SK-N-SH treated with all-trans-retinoic acid at 6 μM for 48 hours (cell line): ENCODE data around the gene LYPD6B.

ENCODE experiments used
- ATAC-seq: fragments of 200-7000 bp; cut with Tn5 transposase; 3 replicates; pipeline ENCODE4 v1.9.1; 2020; ENCODE audit warnings: mild to moderate bottlenecking, moderate library complexity
- ARNTL ChIP-seq: fragments of 450-650 bp; formaldehyde crosslinking; IDR thresholded peaks from 2 replicates; pipeline ENCODE4 v1.5.0; 2020; ENCODE audit warnings: low read depth, mild to moderate bottlenecking, moderate library complexity, borderline replicate concordance
- CSDC2 ChIP-seq: fragments of 250-450 bp; sonication (Bioruptor Pico); IDR thresholded peaks from 2 replicates; pipeline ENCODE4 v1.5.0; 2020; ENCODE audit warnings: mild to moderate bottlenecking, moderate library complexity
- GLIS3 ChIP-seq: fragments of 250-450 bp; sonication (Bioruptor Pico); IDR thresholded peaks from 2 replicates; pipeline ENCODE4 v1.5.0; 2020; ENCODE audit warnings: mild to moderate bottlenecking, moderate library complexity
- ISL1 ChIP-seq: fragments of 250-450 bp; sonication (Bioruptor Pico); IDR thresholded peaks from 2 replicates; pipeline ENCODE4 v2.1.2; 2022; ENCODE audit warnings: mild to moderate bottlenecking, moderate library complexity
- OSR1 ChIP-seq: fragments of 250-450 bp; sonication (Bioruptor Pico); IDR thresholded peaks from 2 replicates; pipeline ENCODE4 v1.8.0; 2022; ENCODE audit warnings: moderate library complexity, mild to moderate bottlenecking, inconsistent platforms
- PPARA ChIP-seq: fragments of 250-450 bp; sonication (Bioruptor Pico); IDR thresholded peaks from 2 replicates; pipeline ENCODE4 v1.5.0; 2020; ENCODE audit warnings: mild to moderate bottlenecking, borderline replicate concordance
- RARB ChIP-seq: fragments of 250-450 bp; sonication (Bioruptor Pico); IDR thresholded peaks from 2 replicates; pipeline ENCODE4 v1.8.0; 2021; ENCODE audit warnings: mild to moderate bottlenecking, moderate library complexity
- SNAI2 ChIP-seq: fragments of 250-450 bp; sonication (Bioruptor Pico); IDR thresholded peaks from 2 replicates; pipeline ENCODE4 v1.5.0; 2020; ENCODE audit warnings: mild to moderate bottlenecking, moderate library complexity
- TCF4 ChIP-seq: fragments of 250-450 bp; sonication (Bioruptor Pico); IDR thresholded peaks from 2 replicates; pipeline ENCODE4 v1.8.0; 2021; ENCODE audit warnings: mild to moderate bottlenecking, moderate library complexity, borderline replicate concordance
- TOX ChIP-seq: fragments of 250-450 bp; sonication (Bioruptor Pico); IDR thresholded peaks from 2 replicates; pipeline ENCODE4 v1.8.0; 2021; ENCODE audit warnings: mild to moderate bottlenecking, moderate library complexity, borderline replicate concordance
- ZC3H10 ChIP-seq: fragments of 250-450 bp; sonication (Bioruptor Pico); IDR thresholded peaks from 2 replicates; pipeline ENCODE4 v1.5.1; 2021; ENCODE audit warnings: mild to moderate bottlenecking, moderate library complexity
- ZFP3 ChIP-seq: fragments of 250-450 bp; sonication (Bioruptor Pico); IDR thresholded peaks from 2 replicates; pipeline ENCODE4 v1.5.0; 2020; ENCODE audit warnings: mild to moderate bottlenecking, moderate library complexity
- ZFP30 ChIP-seq: fragments of 450-650 bp; formaldehyde crosslinking; IDR thresholded peaks from 2 replicates; pipeline ENCODE4 v1.5.0; 2022; ENCODE audit warnings: mild to moderate bottlenecking, moderate library complexity
- ZNF70 ChIP-seq: fragments of 450-650 bp; formaldehyde crosslinking; IDR thresholded peaks from 2 replicates; pipeline ENCODE4 v1.5.0; 2020; ENCODE audit warnings: mild to moderate bottlenecking, moderate library complexity
- ZNF8 ChIP-seq: fragments of 450-650 bp; formaldehyde crosslinking; IDR thresholded peaks from 2 replicates; pipeline ENCODE4 v1.5.0; 2020; ENCODE audit warnings: mild to moderate bottlenecking, moderate library complexity
- TF ChIP-seq, protein P1 (sequence below): fragments of 250-450 bp; sonication (Bioruptor Pico); IDR thresholded peaks from 2 replicates; pipeline ENCODE4 v1.5.1; 2020; ENCODE audit warnings: low read depth, mild to moderate bottlenecking, moderate library complexity
- TF ChIP-seq, protein P2 (sequence below): fragments of 250-450 bp; sonication (Bioruptor Pico); IDR thresholded peaks from 2 replicates; pipeline ENCODE4 v1.8.0; 2020; ENCODE audit warnings: mild to moderate bottlenecking, moderate library complexity, borderline replicate concordance
- TF ChIP-seq, protein P3 (sequence below): fragments of 250-450 bp; sonication (Bioruptor Pico); IDR thresholded peaks from 2 replicates; pipeline ENCODE4 v1.5.0; 2020; ENCODE audit warnings: mild to moderate bottlenecking, moderate library complexity
- TF ChIP-seq, protein P4 (sequence below): fragments of 250-450 bp; sonication (Bioruptor Pico); IDR thresholded peaks from 2 replicates; pipeline ENCODE4 v1.8.0; 2021; ENCODE audit warnings: low read depth, mild to moderate bottlenecking, moderate library complexity, borderline replicate concordance
- TF ChIP-seq, protein P5 (sequence below): fragments of 250-450 bp; sonication (Bioruptor Pico); IDR thresholded peaks from 2 replicates; pipeline ENCODE4 v1.5.1; 2021; ENCODE audit warnings: mild to moderate bottlenecking, moderate library complexity

LYPD6B gene

DNA sequence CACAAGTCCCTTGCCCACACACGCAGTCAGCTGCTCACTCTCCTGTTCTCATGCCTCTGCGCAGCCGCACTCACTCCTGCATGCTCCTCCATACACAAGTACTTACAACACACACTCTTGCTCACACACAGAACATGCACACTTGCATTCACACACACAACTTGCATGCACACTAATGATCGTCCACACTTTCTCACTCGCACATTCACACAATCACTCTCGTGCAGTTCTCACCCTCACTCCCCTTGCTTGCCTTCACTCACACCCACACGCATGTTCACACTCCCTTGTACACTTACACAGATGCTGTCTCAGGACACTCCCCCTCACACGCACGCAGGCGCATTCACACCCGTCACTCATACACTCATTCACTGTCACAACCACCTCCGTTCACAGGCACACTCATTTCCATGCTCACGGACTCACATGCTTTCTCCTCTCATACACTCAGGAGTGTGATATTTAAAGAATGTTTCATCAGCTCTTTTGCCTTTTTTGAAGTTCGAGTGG lies 36.1 kb upstream of the LYPD6B start:
- TF ChIP-seq TOX (CRISPR knock-in tag), result no peak
- no peak for TF ChIP-seq GLIS3 (CRISPR knock-in tag)
- TF ChIP-seq SNAI2, result no peak
- TF ChIP-seq ZFP3, result no peak
- TF ChIP-seq TCF4 (CRISPR knock-in tag), result no peak
- TF ChIP-seq ZC3H10 (CRISPR knock-in tag), result no peak
- no peak for TF ChIP-seq PPARA (CRISPR knock-in tag)
- no peak for TF ChIP-seq CSDC2 (CRISPR knock-in tag)
- TF ChIP-seq ARNTL, result no peak
- no peak for TF ChIP-seq ZNF70 (CRISPR knock-in tag)
- no peak for TF ChIP-seq RARB (CRISPR knock-in tag)
- TF ChIP-seq, protein P1, sequence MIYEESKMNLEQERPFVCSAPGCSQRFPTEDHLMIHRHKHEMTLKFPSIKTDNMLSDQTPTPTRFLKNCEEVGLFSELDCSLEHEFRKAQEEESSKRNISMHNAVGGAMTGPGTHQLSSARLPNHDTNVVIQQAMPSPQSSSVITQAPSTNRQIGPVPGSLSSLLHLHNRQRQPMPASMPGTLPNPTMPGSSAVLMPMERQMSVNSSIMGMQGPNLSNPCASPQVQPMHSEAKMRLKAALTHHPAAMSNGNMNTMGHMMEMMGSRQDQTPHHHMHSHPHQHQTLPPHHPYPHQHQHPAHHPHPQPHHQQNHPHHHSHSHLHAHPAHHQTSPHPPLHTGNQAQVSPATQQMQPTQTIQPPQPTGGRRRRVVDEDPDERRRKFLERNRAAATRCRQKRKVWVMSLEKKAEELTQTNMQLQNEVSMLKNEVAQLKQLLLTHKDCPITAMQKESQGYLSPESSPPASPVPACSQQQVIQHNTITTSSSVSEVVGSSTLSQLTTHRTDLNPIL, result no peak
- TF ChIP-seq, protein P2, sequence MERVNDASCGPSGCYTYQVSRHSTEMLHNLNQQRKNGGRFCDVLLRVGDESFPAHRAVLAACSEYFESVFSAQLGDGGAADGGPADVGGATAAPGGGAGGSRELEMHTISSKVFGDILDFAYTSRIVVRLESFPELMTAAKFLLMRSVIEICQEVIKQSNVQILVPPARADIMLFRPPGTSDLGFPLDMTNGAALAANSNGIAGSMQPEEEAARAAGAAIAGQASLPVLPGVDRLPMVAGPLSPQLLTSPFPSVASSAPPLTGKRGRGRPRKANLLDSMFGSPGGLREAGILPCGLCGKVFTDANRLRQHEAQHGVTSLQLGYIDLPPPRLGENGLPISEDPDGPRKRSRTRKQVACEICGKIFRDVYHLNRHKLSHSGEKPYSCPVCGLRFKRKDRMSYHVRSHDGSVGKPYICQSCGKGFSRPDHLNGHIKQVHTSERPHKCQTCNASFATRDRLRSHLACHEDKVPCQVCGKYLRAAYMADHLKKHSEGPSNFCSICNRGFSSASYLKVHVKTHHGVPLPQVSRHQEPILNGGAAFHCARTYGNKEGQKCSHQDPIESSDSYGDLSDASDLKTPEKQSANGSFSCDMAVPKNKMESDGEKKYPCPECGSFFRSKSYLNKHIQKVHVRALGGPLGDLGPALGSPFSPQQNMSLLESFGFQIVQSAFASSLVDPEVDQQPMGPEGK, result no peak
- no peak for ATAC-seq

DNA sequence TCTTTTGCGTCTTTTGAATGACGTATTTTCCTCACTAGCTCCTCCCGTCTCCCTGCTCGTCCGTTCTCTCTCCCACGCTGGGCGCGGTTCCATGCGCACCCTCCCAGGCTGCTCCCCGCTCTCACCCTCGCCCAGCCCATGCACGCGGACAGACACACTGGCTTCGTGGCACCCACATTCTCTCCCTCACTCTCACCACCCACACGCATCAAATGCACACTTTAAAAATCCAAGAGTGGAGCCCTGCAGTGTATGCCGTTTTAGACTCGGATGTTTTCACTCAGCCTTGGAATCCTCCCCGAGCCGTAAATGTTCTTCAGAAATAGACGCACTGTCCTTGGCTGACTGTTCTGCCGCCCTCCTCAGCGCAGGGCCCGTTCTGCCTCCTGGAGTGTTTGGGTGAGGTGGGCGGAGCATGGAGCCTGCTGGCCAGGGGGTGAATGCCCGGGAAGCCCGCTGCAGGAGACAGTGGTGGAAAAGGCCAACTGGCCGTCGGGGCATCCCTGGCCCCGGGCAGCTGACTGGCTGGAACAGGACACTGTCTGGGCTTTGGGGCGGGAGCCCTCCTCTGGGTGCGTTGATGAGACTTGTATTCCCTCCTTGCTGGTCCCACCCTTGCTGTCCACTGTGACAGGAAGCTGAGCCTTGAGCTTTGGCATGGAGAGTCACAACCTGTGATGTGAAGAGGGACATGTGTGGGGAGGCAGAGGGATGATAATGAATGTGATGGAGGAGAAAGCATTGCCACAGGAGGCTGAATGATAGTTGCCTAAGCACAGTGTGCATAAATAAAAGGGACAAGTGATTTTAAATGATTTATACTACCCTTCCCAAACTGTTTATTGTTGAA lies 35.4 kb upstream of the LYPD6B start:
- ATAC-seq, result no peak
- TF ChIP-seq OSR1 (CRISPR knock-in tag) (no peak), ZFP3 (no peak), ZNF70 (CRISPR knock-in tag) (no peak), CSDC2 (CRISPR knock-in tag) (no peak), GLIS3 (CRISPR knock-in tag) (no peak), ZNF8 (CRISPR knock-in tag) (no peak), ISL1 (CRISPR knock-in tag) (no peak), SNAI2 (no peak), TCF4 (CRISPR knock-in tag) (no peak), TOX (CRISPR knock-in tag) (no peak), ZFP30 (CRISPR knock-in tag) (no peak), ARNTL (no peak)
- TF ChIP-seq, protein P3, sequence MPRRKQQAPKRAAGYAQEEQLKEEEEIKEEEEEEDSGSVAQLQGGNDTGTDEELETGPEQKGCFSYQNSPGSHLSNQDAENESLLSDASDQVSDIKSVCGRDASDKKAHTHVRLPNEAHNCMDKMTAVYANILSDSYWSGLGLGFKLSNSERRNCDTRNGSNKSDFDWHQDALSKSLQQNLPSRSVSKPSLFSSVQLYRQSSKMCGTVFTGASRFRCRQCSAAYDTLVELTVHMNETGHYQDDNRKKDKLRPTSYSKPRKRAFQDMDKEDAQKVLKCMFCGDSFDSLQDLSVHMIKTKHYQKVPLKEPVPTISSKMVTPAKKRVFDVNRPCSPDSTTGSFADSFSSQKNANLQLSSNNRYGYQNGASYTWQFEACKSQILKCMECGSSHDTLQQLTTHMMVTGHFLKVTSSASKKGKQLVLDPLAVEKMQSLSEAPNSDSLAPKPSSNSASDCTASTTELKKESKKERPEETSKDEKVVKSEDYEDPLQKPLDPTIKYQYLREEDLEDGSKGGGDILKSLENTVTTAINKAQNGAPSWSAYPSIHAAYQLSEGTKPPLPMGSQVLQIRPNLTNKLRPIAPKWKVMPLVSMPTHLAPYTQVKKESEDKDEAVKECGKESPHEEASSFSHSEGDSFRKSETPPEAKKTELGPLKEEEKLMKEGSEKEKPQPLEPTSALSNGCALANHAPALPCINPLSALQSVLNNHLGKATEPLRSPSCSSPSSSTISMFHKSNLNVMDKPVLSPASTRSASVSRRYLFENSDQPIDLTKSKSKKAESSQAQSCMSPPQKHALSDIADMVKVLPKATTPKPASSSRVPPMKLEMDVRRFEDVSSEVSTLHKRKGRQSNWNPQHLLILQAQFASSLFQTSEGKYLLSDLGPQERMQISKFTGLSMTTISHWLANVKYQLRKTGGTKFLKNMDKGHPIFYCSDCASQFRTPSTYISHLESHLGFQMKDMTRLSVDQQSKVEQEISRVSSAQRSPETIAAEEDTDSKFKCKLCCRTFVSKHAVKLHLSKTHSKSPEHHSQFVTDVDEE, result no peak
- TF ChIP-seq, protein P2, result no peak
- TF ChIP-seq, protein P4, sequence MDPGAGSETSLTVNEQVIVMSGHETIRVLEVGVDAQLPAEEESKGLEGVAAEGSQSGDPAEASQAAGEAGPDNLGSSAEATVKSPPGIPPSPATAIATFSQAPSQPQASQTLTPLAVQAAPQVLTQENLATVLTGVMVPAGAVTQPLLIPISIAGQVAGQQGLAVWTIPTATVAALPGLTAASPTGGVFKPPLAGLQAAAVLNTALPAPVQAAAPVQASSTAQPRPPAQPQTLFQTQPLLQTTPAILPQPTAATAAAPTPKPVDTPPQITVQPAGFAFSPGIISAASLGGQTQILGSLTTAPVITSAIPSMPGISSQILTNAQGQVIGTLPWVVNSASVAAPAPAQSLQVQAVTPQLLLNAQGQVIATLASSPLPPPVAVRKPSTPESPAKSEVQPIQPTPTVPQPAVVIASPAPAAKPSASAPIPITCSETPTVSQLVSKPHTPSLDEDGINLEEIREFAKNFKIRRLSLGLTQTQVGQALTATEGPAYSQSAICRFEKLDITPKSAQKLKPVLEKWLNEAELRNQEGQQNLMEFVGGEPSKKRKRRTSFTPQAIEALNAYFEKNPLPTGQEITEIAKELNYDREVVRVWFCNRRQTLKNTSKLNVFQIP (CRISPR knock-in tag), result no peak

DNA sequence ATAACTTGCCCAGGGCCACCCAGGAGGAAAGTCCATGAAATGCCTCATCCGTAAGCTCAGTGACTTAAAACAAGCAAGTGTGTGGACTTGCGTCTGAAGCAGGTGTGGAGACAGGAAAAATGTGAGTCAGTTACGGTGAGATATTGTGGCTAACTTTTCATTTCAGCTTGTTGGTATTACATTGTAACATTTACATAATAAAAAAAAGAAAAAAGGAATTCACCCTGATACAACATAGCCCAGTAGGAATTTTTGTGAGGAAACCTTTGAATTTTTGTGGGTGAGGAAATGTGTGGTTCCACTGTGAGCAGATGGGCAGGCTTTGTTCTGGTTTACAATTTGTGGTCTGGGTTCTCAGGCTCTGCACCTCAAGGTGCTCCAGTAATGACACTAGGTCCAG lies 33.7 kb upstream of the LYPD6B start:
- no peak for ATAC-seq
- TF ChIP-seq CSDC2 (CRISPR knock-in tag) (no peak), GLIS3 (CRISPR knock-in tag) (no peak), OSR1 (CRISPR knock-in tag) (no peak), ZNF8 (CRISPR knock-in tag) (no peak), ZC3H10 (CRISPR knock-in tag) (no peak), ARNTL (no peak), PPARA (CRISPR knock-in tag) (no peak)
- TF ChIP-seq, protein P2, result no peak
- TF ChIP-seq, protein P1, result no peak
- TF ChIP-seq, protein P5, sequence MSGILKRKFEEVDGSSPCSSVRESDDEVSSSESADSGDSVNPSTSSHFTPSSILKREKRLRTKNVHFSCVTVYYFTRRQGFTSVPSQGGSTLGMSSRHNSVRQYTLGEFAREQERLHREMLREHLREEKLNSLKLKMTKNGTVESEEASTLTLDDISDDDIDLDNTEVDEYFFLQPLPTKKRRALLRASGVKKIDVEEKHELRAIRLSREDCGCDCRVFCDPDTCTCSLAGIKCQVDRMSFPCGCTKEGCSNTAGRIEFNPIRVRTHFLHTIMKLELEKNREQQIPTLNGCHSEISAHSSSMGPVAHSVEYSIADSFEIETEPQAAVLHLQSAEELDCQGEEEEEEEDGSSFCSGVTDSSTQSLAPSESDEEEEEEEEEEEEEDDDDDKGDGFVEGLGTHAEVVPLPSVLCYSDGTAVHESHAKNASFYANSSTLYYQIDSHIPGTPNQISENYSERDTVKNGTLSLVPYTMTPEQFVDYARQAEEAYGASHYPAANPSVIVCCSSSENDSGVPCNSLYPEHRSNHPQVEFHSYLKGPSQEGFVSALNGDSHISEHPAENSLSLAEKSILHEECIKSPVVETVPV, result no peak
